Measurements from ENCODE around the gene UGT3A1. TPM values are rescaled to one million over a fixed set of nuclear protein-coding genes. Genes with fewer than 3 reads are reported as not detected.

The UGT3A1 gene
- total RNA-seq, 1 donor from 2014 or later, result 8.8 TPM

GRCh38 chr5:35938568-35939227, 52.5 kb downstream of the UGT3A1 start, which contains the start of gene CAPSL:
TSS of gene CAPSL (minus strand) at chr5:35938622. CDS start at chr5:35921120, 17,502 bp downstream.
- peak; percentile 74 for DNase-seq (ENCODE audit: low spot score)
- Histone ChIP-seq H3K9ac (no peak within 1 kb of the TSS), H3K27me3 (peaks cover 24% of the 10 kb centered on the region), H3K4me2 (no peak within 1 kb of the TSS), H3K27ac (no peak within 1 kb of the TSS), H3K79me2 (ENCODE audit: low read depth) (no peaks in the 10 kb centered on the region), H3K4me3 (no peak within 1 kb of the TSS), H2AFZ (replicated peaks) (no peak within 1 kb of the TSS), H4K20me1 (ENCODE audit: low read depth) (no peaks in the 10 kb centered on the region), H3K9me3 (ENCODE audit: low read depth) (no peaks in the 10 kb centered on the region), H3K4me1 (no peaks in the 10 kb centered on the region), H3F3A (ENCODE audit: low read depth) (no peaks in the 10 kb centered on the region), H3K36me3 (no peaks in the 10 kb centered on the region)
- H3K9me3 Mint-ChIP-seq, result no peaks in the 10 kb centered on the region
- peaks cover 2% of the 10 kb centered on the region for H3K27me3 Mint-ChIP-seq (ENCODE audit: insufficient read depth, low read depth)
- TF ChIP-seq EZH2phosphoT487 (IDR thresholded peaks at IDR 0.05), result no peak
- TF ChIP-seq, protein P1, sequence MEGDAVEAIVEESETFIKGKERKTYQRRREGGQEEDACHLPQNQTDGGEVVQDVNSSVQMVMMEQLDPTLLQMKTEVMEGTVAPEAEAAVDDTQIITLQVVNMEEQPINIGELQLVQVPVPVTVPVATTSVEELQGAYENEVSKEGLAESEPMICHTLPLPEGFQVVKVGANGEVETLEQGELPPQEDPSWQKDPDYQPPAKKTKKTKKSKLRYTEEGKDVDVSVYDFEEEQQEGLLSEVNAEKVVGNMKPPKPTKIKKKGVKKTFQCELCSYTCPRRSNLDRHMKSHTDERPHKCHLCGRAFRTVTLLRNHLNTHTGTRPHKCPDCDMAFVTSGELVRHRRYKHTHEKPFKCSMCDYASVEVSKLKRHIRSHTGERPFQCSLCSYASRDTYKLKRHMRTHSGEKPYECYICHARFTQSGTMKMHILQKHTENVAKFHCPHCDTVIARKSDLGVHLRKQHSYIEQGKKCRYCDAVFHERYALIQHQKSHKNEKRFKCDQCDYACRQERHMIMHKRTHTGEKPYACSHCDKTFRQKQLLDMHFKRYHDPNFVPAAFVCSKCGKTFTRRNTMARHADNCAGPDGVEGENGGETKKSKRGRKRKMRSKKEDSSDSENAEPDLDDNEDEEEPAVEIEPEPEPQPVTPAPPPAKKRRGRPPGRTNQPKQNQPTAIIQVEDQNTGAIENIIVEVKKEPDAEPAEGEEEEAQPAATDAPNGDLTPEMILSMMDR (IDR thresholded peaks at IDR 0.05), result no peak
- no peak for TF ChIP-seq EZH2 (IDR thresholded peaks at IDR 0.05)
- no peaks in the 10 kb centered on the region for H3K36me3 Mint-ChIP-seq
- no peak within 1 kb of the TSS for H3K27ac Mint-ChIP-seq
- peaks cover 8% of the 10 kb centered on the region for H3K4me1 Mint-ChIP-seq
- H3K4me3 Mint-ChIP-seq, result no peak within 1 kb of the TSS

- TF ChIP-seq, protein P1 (IDR thresholded peaks at IDR 0.05), result peak; percentile 78
- TF ChIP-seq EZH2 (IDR thresholded peaks at IDR 0.05), result no peak
- peaks cover 90% of the 10 kb centered on the region for H3K27me3 ChIP-seq
- Mint-ChIP-seq H3K27ac (no peak overlapping the region), H3K4me3 (no peak overlapping the region), H3K27me3 (ENCODE audit: insufficient read depth, low read depth) (peaks cover 18% of the 10 kb centered on the region), H3K36me3 (no peaks in the 10 kb centered on the region), H3K4me1 (no peaks in the 10 kb centered on the region), H3K9me3 (no peaks in the 10 kb centered on the region)
- H3K9me3 ChIP-seq (ENCODE audit: low read depth), result no peaks in the 10 kb centered on the region
- no peak overlapping the region for H3K4me2 ChIP-seq
- H3K4me1 ChIP-seq, result no peaks in the 10 kb centered on the region
- H4K20me1 ChIP-seq (ENCODE audit: low read depth), result no peaks in the 10 kb centered on the region
- H3K4me3 ChIP-seq, result no peak overlapping the region
- H3K36me3 ChIP-seq, result no peaks in the 10 kb centered on the region
- H3K27ac ChIP-seq, result no peak overlapping the region
- no peaks in the 10 kb centered on the region for H3F3A ChIP-seq (ENCODE audit: low read depth)
- H2AFZ ChIP-seq (replicated peaks), result peak overlapping the region; percentile 85
- H3K9ac ChIP-seq, result no peak overlapping the region
- H3K79me2 ChIP-seq (ENCODE audit: low read depth), result no peaks in the 10 kb centered on the region
- DNase-seq (ENCODE audit: low spot score), result peak; percentile 76
Observed at GRCh38 chr5:35926389-35927051, 64.7 kb downstream of the UGT3A1 start.

GRCh38 chr5:35924950-35925722, 66.1 kb downstream of the UGT3A1 start:
- H3K36me3 Mint-ChIP-seq, result no peaks in the 10 kb centered on the region
- H3K27me3 Mint-ChIP-seq (ENCODE audit: insufficient read depth, low read depth), result peaks cover 18% of the 10 kb centered on the region
- H3K9me3 Mint-ChIP-seq, result no peaks in the 10 kb centered on the region

More at GRCh38 chr5:35924950-35925722, 66.1 kb downstream of the UGT3A1 start:
- no peaks in the 10 kb centered on the region for H3F3A ChIP-seq (ENCODE audit: low read depth)
- H3K27me3 ChIP-seq, result peaks cover 79% of the 10 kb centered on the region
- H3K27ac ChIP-seq, result no peak overlapping the region
- no peaks in the 10 kb centered on the region for H3K36me3 ChIP-seq
- no peaks in the 10 kb centered on the region for H3K9me3 ChIP-seq (ENCODE audit: low read depth)
- no peaks in the 10 kb centered on the region for H3K79me2 ChIP-seq (ENCODE audit: low read depth)
- peak; percentile 81 for DNase-seq (ENCODE audit: low spot score)
- no peaks in the 10 kb centered on the region for H4K20me1 ChIP-seq (ENCODE audit: low read depth)
- Mint-ChIP-seq H3K27ac (no peak overlapping the region), H3K4me3 (no peak overlapping the region), H3K4me1 (no peaks in the 10 kb centered on the region)
- peak overlapping the region; percentile 55 for H2AFZ ChIP-seq (replicated peaks)
- no peak overlapping the region for H3K4me2 ChIP-seq
- H3K9ac ChIP-seq, result no peak overlapping the region
- no peak overlapping the region for H3K4me3 ChIP-seq
- H3K4me1 ChIP-seq, result no peaks in the 10 kb centered on the region
- TF ChIP-seq EZH2phosphoT487 (IDR thresholded peaks at IDR 0.05) (no peak), EZH2 (IDR thresholded peaks at IDR 0.05) (no peak)
- TF ChIP-seq, protein P1 (IDR thresholded peaks at IDR 0.05), result peak; percentile 73
